Spleen (tissue), 11 donors: ENCODE data around the gene KSR2. TPM values are rescaled to one million over a fixed set of nuclear protein-coding genes. Genes with fewer than 3 reads are reported as not detected.

Experiments used
- DNase-seq: peaks from one replicate; pipeline ENCODE4 v3.0.0-alpha.2; 2020
- H3K27ac ChIP-seq, 8 donors: fragments of 200-600 bp; sonication (generic) in 7 of 8; 1 replicate in 4 of 8; 2 replicates in 4 of 8; pipeline versions ENCODE4 v1.5.0 to v1.8.0; 2016 to 2021; ENCODE audit warnings: inconsistent platforms in 4 of 8, mild to moderate bottlenecking in 4 of 8, moderate library complexity in 1 of 8
- H3K27me3 ChIP-seq, 7 donors: fragments of 200-600 bp; sonication (generic) in 6 of 7; replicated peaks in 1 of 7; 1 replicate in 4 of 7; 2 replicates in 3 of 7; pipeline versions ENCODE4 v1.5.0 to v1.8.0; 2016 to 2021; ENCODE audit warnings: inconsistent platforms in 3 of 7, mild to moderate bottlenecking in 1 of 7
- H3K36me3 ChIP-seq, 6 donors: fragments of 200-600 bp; sonication (generic) in 5 of 6; 1 replicate in 4 of 6; 2 replicates in 2 of 6; pipeline versions ENCODE4 v1.5.0 to v1.8.0; 2016 to 2021; ENCODE audit warnings: inconsistent platforms in 2 of 6
- H3K4me1 ChIP-seq, 6 donors: fragments of 200-600 bp; sonication (generic) in 5 of 6; 1 replicate in 3 of 6; 2 replicates in 3 of 6; pipeline versions ENCODE4 v1.5.0 to v1.8.0; 2016 to 2021; ENCODE audit warnings: inconsistent platforms in 3 of 6
- H3K4me3 ChIP-seq, 8 donors: fragments of 200-600 bp; sonication (generic) in 7 of 8; 1 replicate in 4 of 8; 2 replicates in 4 of 8; pipeline versions ENCODE4 v1.5.0 to v1.8.0; 2016 to 2021; ENCODE audit warnings: inconsistent platforms in 4 of 8, mild to moderate bottlenecking in 4 of 8, moderate library complexity in 2 of 8
- H3K9me3 ChIP-seq, 8 donors: fragments of 200-600 bp; sonication (generic) in 7 of 8; 1 replicate in 4 of 8; 2 replicates in 4 of 8; pipeline versions ENCODE4 v1.5.0 to v1.8.0; 2016 to 2021; ENCODE audit warnings: inconsistent platforms in 4 of 8
- CTCF ChIP-seq, 11 experiments: fragments of 200-600 bp in 7 of 11; fragments of 450-650 bp in 4 of 11; sonication (generic) in 4 of 11; IDR thresholded peaks in 8 of 11; conservative IDR thresholded peaks in 3 of 11; 1 replicate in 7 of 11; 2 replicates in 4 of 11; pipeline versions ENCODE4 v1.4.0 to v1.8.0; 2016 to 2021; ENCODE audit warnings: antibody characterized with exemption in 11 of 11, inconsistent platforms in 4 of 11, mild to moderate bottlenecking in 1 of 11
- POLR2A ChIP-seq, 3 donors: fragments of 450-650 bp; IDR thresholded peaks; one replicate each; pipeline ENCODE4 v1.5.1; 2017; ENCODE audit warnings: antibody characterized with exemption in 3 of 3, mild to moderate bottlenecking in 1 of 3
- POLR2AphosphoS5 ChIP-seq, 3 donors: sonication (generic); formaldehyde crosslinking; IDR thresholded peaks; one replicate each; pipeline ENCODE4 v1.5.1; 2017; ENCODE audit warnings: antibody characterized with exemption in 3 of 3
- WGBS, 5 donors: extraction: QIAGEN DNeasy Blood & Tissue Kit in 3 of 5; methylation state at CpG; one replicate each; pipeline versions ENCODE4 v1.1.5 to v1.1.7; 2013 to 2018; 5-methylcytosine and 5-hydroxymethylcytosine counted together
- intact Hi-C: fragments of 100-400 bp; cut with DNase I; formaldehyde crosslinking; loops from one replicate; pipeline ENCODE4 v1.15.0; 2023; ENCODE audit warnings: low total_unique reads
- polyA plus RNA-seq, 3 donors: library from polyadenylated mRNA; stranded (reverse); fragments of 200-250 nt; gene quantifications; one replicate each; pipeline ENCODE4 v1.2.1, GENCODE V29; 2013
- total RNA-seq, 7 donors: library from RNA; depleted of rRNA in 3 of 7; stranded (reverse); fragments of >200 nt in 3 of 7; fragmentation: NEBNext Ultra II Directional in 4 of 7; extraction: Animal tissue kit (Norgen Biotek cat#: 25700) in 4 of 7; gene quantifications; one replicate each; pipeline versions ENCODE4 v1.1.0 to v1.2.1, GENCODE V29; 2016 to 2021
- donor health status: healthy with polysubstance abuse.
- donor health status: DM: no; HTN: no; CAD: no; lungs with moderate emphysema.
- donor health status: DM: no; HTN: no; CAD: no.
- donor health status: Bipolar disorder and iron deficiency.
- donor health status: healthy.
- donor health status: DM: no; HTN: no; CAD: no.
- donor health status: DM: yes; HTN: yes; CAD: no.

KSR2 gene
- total and polyA plus RNA-seq, 10 donors, result under 0.01 to 0.09 (median 0.02) TPM; not detected in 4

- WGBS, 5 donors, result 84 to 92% (median 86%) methylated on average over 3 of the region's 3 CpGs
- Histone ChIP-seq H3K27ac (no peak overlapping the region), H3K4me1 (peaks cover 0 to 3% (median 0%) of the 10 kb centered on the region in 6 donors), H3K27me3 (peaks cover 0 to 38% (median 0%) of the 10 kb centered on the region in 7 donors), H3K36me3 (no peaks in the 10 kb centered on the region), H3K4me3 (no peak overlapping the region), H3K9me3 (peaks cover 0 to 18% (median 13%) of the 10 kb centered on the region in 8 donors)
- TF ChIP-seq POLR2A (IDR thresholded peaks at IDR 0.05) (no peak), POLR2AphosphoS5 (IDR thresholded peaks at IDR 0.05) (no peak), CTCF (IDR thresholded peaks at IDR 0.05 in 8 of 11, conservative IDR thresholded peaks at IDR 0.05 in 3 of 11) (no peak)
- DNase-seq, result no peak
- intact Hi-C loops, result no loop called here
These were observed 378.4 kb downstream of the KSR2 start for GRCh38 chr12:117590386-117590785.

GRCh38 chr12:117589021-117589420, 379.8 kb downstream of the KSR2 start:
- WGBS, 5 donors, result 77 to 91% (median 86%) methylated on average over 1 of the region's 1 CpG
- intact Hi-C loops, result loop anchor here (10.0 kb wide), 1 partner anchor 214 kb away; no protein-coding TSS in a partner anchor

GRCh38 chr12:117587631-117588287, 381.0 kb downstream of the KSR2 start:
- Histone ChIP-seq H3K9me3 (peaks cover 0 to 18% (median 13%) of the 10 kb centered on the region in 8 donors), H3K27me3 (peaks cover 0 to 37% (median 0%) of the 10 kb centered on the region in 7 donors), H3K4me3 (no peak overlapping the region), H3K36me3 (no peaks in the 10 kb centered on the region), H3K27ac (no peak overlapping the region), H3K4me1 (peaks cover 0 to 3% (median 0%) of the 10 kb centered on the region in 6 donors)
- intact Hi-C loops, result loop anchor here (10.0 kb wide), 1 partner anchor 213 kb away; no protein-coding TSS in a partner anchor
- WGBS, 5 donors, result 16 to 24% (median 19%) methylated on average over 12 of the region's 12 CpGs
- DNase-seq, result no peak
- TF ChIP-seq CTCF (IDR thresholded peaks at IDR 0.05 in 8 of 11, conservative IDR thresholded peaks at IDR 0.05 in 3 of 11) (peak; percentile 24 to 83 (median 64)), POLR2AphosphoS5 (IDR thresholded peaks at IDR 0.05) (no peak), POLR2A (IDR thresholded peaks at IDR 0.05) (no peak)

More at GRCh38 chr12:117589021-117589420, 379.8 kb downstream of the KSR2 start:
- Histone ChIP-seq H3K36me3 (no peaks in the 10 kb centered on the region), H3K4me1 (peaks cover 0 to 3% (median 0%) of the 10 kb centered on the region in 6 donors), H3K9me3 (peaks cover 0 to 18% (median 13%) of the 10 kb centered on the region in 8 donors), H3K4me3 (no peak overlapping the region), H3K27me3 (peaks cover 0 to 42% (median 0%) of the 10 kb centered on the region in 7 donors), H3K27ac (no peak overlapping the region)
- TF ChIP-seq POLR2A (IDR thresholded peaks at IDR 0.05), result no peak
- TF ChIP-seq CTCF (IDR thresholded peaks at IDR 0.05 in 8 of 11, conservative IDR thresholded peaks at IDR 0.05 in 3 of 11), result no peak
- no peak for TF ChIP-seq POLR2AphosphoS5 (IDR thresholded peaks at IDR 0.05)
- no peak for DNase-seq

GRCh38 chr12:117583677-117584225, 385.0 kb downstream of the KSR2 start:
- TF ChIP-seq POLR2AphosphoS5 (IDR thresholded peaks at IDR 0.05) (no peak), CTCF (IDR thresholded peaks at IDR 0.05 in 8 of 11, conservative IDR thresholded peaks at IDR 0.05 in 3 of 11) (no peak), POLR2A (IDR thresholded peaks at IDR 0.05) (no peak)
- no peak overlapping the region for H3K4me3 ChIP-seq
- H3K4me1 ChIP-seq, result peaks cover 0 to 3% (median 0%) of the 10 kb centered on the region in 6 donors
- peaks cover 0 to 37% (median 0%) of the 10 kb centered on the region in 7 donors for H3K27me3 ChIP-seq
- no peak for DNase-seq
- H3K27ac ChIP-seq, result no peak overlapping the region
- no peaks in the 10 kb centered on the region for H3K36me3 ChIP-seq
- intact Hi-C loops, result loop anchor here (10.0 kb wide), 1 partner anchor 209 kb away; no protein-coding TSS in a partner anchor
- WGBS, 5 donors, result 23 to 36% (median 24%) methylated on average over 12 of the region's 12 CpGs
- H3K9me3 ChIP-seq, result no peaks in the 10 kb centered on the region
